SU-DHL-6 (cell line): Measurements from ENCODE around the gene TLN1.

Experiments
- EZH2phosphoT487 ChIP-seq: fragments of 200-600 bp; sonication (generic), shearing (Covaris generic); conservative IDR thresholded peaks from 2 replicates; pipeline ENCODE4 v1.6.1; 2018; ENCODE audit warnings: mild to moderate bottlenecking, antibody characterized with exemption, low read length, moderate library complexity, mixed read lengths
- TF ChIP-seq, protein P1 (sequence below): fragments of 200-600 bp; sonication (generic); IDR thresholded peaks from one replicate; pipeline ENCODE4 v1.5.1; 2017; ENCODE audit warnings: antibody characterized with exemption, mild to moderate bottlenecking, low read length, moderate library complexity; ENCODE audit not compliant: insufficient read depth, poor library complexity, severe bottlenecking

DNA sequence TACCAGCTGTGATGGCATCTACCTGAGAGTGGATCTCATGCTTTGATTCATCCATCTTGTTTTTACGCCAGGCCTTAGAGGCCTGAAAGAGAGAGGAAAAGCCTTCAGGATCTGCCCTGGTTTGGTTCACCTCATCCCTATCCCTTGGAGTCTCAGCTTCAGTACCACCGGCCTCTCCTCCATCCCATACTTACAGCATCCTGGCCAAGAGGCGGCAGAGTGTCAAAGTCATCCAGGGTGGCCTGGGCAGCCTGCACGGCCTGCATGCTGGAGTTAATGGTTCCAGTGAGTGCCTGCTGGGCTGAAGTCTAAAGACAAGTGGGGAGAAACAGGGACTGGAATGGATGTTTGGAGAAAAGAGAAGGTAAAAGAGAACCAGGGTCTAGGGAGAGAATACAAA, 12.4 kb downstream of the TLN1 start:
- TF ChIP-seq, protein P1, sequence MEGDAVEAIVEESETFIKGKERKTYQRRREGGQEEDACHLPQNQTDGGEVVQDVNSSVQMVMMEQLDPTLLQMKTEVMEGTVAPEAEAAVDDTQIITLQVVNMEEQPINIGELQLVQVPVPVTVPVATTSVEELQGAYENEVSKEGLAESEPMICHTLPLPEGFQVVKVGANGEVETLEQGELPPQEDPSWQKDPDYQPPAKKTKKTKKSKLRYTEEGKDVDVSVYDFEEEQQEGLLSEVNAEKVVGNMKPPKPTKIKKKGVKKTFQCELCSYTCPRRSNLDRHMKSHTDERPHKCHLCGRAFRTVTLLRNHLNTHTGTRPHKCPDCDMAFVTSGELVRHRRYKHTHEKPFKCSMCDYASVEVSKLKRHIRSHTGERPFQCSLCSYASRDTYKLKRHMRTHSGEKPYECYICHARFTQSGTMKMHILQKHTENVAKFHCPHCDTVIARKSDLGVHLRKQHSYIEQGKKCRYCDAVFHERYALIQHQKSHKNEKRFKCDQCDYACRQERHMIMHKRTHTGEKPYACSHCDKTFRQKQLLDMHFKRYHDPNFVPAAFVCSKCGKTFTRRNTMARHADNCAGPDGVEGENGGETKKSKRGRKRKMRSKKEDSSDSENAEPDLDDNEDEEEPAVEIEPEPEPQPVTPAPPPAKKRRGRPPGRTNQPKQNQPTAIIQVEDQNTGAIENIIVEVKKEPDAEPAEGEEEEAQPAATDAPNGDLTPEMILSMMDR, result no peak
- no peak for TF ChIP-seq EZH2phosphoT487
